Measurements from ENCODE around the gene APAF1. TPM values are rescaled to one million over a fixed set of nuclear protein-coding genes. Genes with fewer than 3 reads are reported as not detected.
A peak's percentile ranks its signal among the peaks of the same experiment; 100 is the strongest.

Gene APAF1
- polyA plus RNA-seq, 5 donors: 33.5 to 59.3 (median 49.4) TPM

- peak in 1 of 2 donors; percentile 40 for DNase-seq
Observed at GRCh38 chr12:98653866-98654493, 8.9 kb downstream of the APAF1 start.

- DNase-seq: no peak
Observed at GRCh38 chr12:98656289-98657101, 11.4 kb downstream of the APAF1 start.

GRCh38 chr12:98660521-98660920 is 15.4 kb downstream of the APAF1 start:
- no peak for DNase-seq

GRCh38 chr12:98669751-98670150 is 24.7 kb downstream of the APAF1 start:
- DNase-seq: no peak

GRCh38 chr12:98671459-98671858 is 26.4 kb downstream of the APAF1 start:
- DNase-seq: no peak

GRCh38 chr12:98674841-98675240 is 29.8 kb downstream of the APAF1 start:
- no peak for DNase-seq

- DNase-seq: no peak
Observed at GRCh38 chr12:98678236-98678945, 33.3 kb downstream of the APAF1 start.

GRCh38 chr12:98678946-98679610 is 34.0 kb downstream of the APAF1 start:
- DNase-seq: no peak

- no peak for DNase-seq
Observed at GRCh38 chr12:98679611-98680005, 34.5 kb downstream of the APAF1 start.

- no peak for DNase-seq
Observed at GRCh38 chr12:98684199-98684598, 39.1 kb downstream of the APAF1 start.

GRCh38 chr12:98686603-98687002 is 41.5 kb downstream of the APAF1 start:
- no peak for DNase-seq

GRCh38 chr12:98691351-98691750 is 46.3 kb downstream of the APAF1 start:
- no peak for DNase-seq

- DNase-seq: no peak
Observed at GRCh38 chr12:98696036-98696646, 51.1 kb downstream of the APAF1 start.

GRCh38 chr12:98697209-98697608 is 52.1 kb downstream of the APAF1 start:
- DNase-seq: no peak

- DNase-seq: peak; percentile 28 to 51
Observed at GRCh38 chr12:98698603-98699463, 53.7 kb downstream of the APAF1 start.

GRCh38 chr12:98699586-98699985 is 54.5 kb downstream of the APAF1 start:
- DNase-seq: peak; percentile 26 to 27

GRCh38 chr12:98701166-98701565 is 56.1 kb downstream of the APAF1 start:
- no peak for DNase-seq

- no peak for DNase-seq
Observed at GRCh38 chr12:98709022-98709421, 63.9 kb downstream of the APAF1 start.

- no peak for DNase-seq
Observed at GRCh38 chr12:98714426-98714825, 69.3 kb downstream of the APAF1 start.

Measured in right lung (tissue), 5 donors.